ENCODE measurements around the gene SMARCA2.

- TF ChIP-seq CTCF (IDR thresholded peaks at IDR 0.05) (no peak), POLR2A (IDR thresholded peaks at IDR 0.05) (no peak), POLR2AphosphoS5 (IDR thresholded peaks at IDR 0.05) (no peak), EP300 (IDR thresholded peaks at IDR 0.05) (no peak)
Measured at GRCh38 chr9:2196757-2197156, 181.6 kb downstream of the SMARCA2 start.

Data from upper lobe of left lung (tissue), 4 donors.